Measurements from ENCODE around the gene TBCE. TPM values are rescaled to one million over a fixed set of nuclear protein-coding genes. Genes with fewer than 3 reads are reported as not detected.

The TBCE gene
- total RNA-seq, 2 experiments from 2014 or later = 7.0 to 8.4 TPM

- H3K4me3 Mint-ChIP-seq = no peak overlapping the region
- H3K27ac Mint-ChIP-seq = no peak overlapping the region
- H3K36me3 Mint-ChIP-seq (ENCODE audit: low read depth) = peaks cover 47% of the 10 kb centered on the region
- peaks cover 8% of the 10 kb centered on the region for H3K4me1 ChIP-seq (ENCODE audit: insufficient read depth, low read length)
- peak overlapping the region in 1 of 2 donors; percentile 18 for H3K27ac ChIP-seq (ENCODE audit: low read depth in 1 of 2, low read length in 2 of 2)
- TF ChIP-seq, protein P1, sequence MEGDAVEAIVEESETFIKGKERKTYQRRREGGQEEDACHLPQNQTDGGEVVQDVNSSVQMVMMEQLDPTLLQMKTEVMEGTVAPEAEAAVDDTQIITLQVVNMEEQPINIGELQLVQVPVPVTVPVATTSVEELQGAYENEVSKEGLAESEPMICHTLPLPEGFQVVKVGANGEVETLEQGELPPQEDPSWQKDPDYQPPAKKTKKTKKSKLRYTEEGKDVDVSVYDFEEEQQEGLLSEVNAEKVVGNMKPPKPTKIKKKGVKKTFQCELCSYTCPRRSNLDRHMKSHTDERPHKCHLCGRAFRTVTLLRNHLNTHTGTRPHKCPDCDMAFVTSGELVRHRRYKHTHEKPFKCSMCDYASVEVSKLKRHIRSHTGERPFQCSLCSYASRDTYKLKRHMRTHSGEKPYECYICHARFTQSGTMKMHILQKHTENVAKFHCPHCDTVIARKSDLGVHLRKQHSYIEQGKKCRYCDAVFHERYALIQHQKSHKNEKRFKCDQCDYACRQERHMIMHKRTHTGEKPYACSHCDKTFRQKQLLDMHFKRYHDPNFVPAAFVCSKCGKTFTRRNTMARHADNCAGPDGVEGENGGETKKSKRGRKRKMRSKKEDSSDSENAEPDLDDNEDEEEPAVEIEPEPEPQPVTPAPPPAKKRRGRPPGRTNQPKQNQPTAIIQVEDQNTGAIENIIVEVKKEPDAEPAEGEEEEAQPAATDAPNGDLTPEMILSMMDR (IDR thresholded peaks at IDR 0.05) = no peak
- peaks cover 13% of the 10 kb centered on the region for H3K36me3 ChIP-seq (ENCODE audit: insufficient read depth, low read length)
- no peaks in the 10 kb centered on the region for H3K27me3 ChIP-seq (ENCODE audit: control insufficient read depth in 1 of 2, insufficient read depth in 2 of 2, low read length in 2 of 2)
- H3K9me3 Mint-ChIP-seq = no peaks in the 10 kb centered on the region
- DNase-seq (no peak), ATAC-seq (ENCODE audit: poor library complexity) (no peak)
- H3K27me3 Mint-ChIP-seq = no peaks in the 10 kb centered on the region
- POLR2A ChIA-PET = interaction anchor here (0.6 to 1.6 kb wide), 4 partner anchors 12 to 1194 kb away, joined by 3 read pairs; partner anchors contain the start of genes RBM34 and TBCE
- no peaks in the 10 kb centered on the region for H3K9me3 ChIP-seq (ENCODE audit: control insufficient read depth in 1 of 2, insufficient read depth in 1 of 2, low read length in 2 of 2)
- H3K4me3 ChIP-seq (ENCODE audit: low read length) = no peak overlapping the region
- H3K4me1 Mint-ChIP-seq (ENCODE audit: low read depth) = peaks cover 19% of the 10 kb centered on the region
- intact Hi-C loops (cut with DNase I, micrococcal nuclease) = loop anchor here in 1 of 2 experiments (5.0 to 10.0 kb wide), 2 partner anchors 36 to 533 kb away; partner anchors contain the start of genes LYST and TBCE
- CTCF ChIA-PET = interaction anchor here (1.3 to 2.6 kb wide), 3 partner anchors 78 to 85 kb away, joined by 3 to 12 read pairs (median 9); no protein-coding TSS in a partner anchor
Observed at GRCh38 chr1:235331401-235331800, 35.8 kb upstream of the TBCE start.

DNA sequence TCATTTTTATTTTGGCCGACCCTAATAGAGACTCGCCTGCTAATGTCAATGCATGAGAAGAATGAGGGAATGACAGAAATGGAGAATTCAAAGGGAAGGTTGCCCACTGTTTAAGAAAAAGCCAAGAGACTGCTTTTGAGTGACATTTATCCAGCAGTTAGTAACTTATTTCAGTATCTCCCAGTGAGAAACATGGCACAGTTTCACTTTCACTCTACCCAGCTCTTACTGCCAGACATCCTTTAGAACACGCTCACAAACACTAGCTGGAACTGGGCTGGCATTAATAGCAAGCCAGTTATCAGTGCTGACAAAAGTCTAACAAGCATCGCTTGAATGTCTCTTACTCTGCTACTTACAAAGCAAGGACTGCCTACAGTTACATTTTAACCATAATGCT lies 30.3 kb upstream of the TBCE start:
- DNase-seq (peak in 8 of 14 experiments; percentile 3 to 79 (median 20)), ATAC-seq (ENCODE audit: poor library complexity) (peak; percentile 96)
- no peaks in the 10 kb centered on the region for H3K9me3 Mint-ChIP-seq
- Histone ChIP-seq H3K36me3 (ENCODE audit: insufficient read depth, low read length) (peaks cover 33% of the 10 kb centered on the region), H3K9me3 (ENCODE audit: control insufficient read depth in 1 of 2, insufficient read depth in 1 of 2, low read length in 2 of 2) (no peaks in the 10 kb centered on the region), H3K27ac (ENCODE audit: low read depth in 1 of 2, low read length in 2 of 2) (peak overlapping the region; percentile 6 to 36), H3K4me1 (ENCODE audit: insufficient read depth, low read length) (peaks cover 10% of the 10 kb centered on the region), H3K4me3 (ENCODE audit: low read length) (peak overlapping the region; percentile 0), H3K27me3 (ENCODE audit: control insufficient read depth in 1 of 2, insufficient read depth in 2 of 2, low read length in 2 of 2) (no peaks in the 10 kb centered on the region)
- no peaks in the 10 kb centered on the region for H3K27me3 Mint-ChIP-seq
- ChIA-PET CTCF (interaction anchor here (0.6 to 1.4 kb wide), 2 partner anchors 9 to 72 kb away, joined by 3 read pairs; partner anchors contain the start of genes ARID4B and GGPS1), POLR2A (interaction anchor here (0.7 to 1.1 kb wide), 5 partner anchors 8 to 73 kb away, joined by 3 to 4 read pairs (median 4); partner anchors contain the start of genes ARID4B and GGPS1)
- peaks cover 25% of the 10 kb centered on the region for H3K4me1 Mint-ChIP-seq (ENCODE audit: low read depth)
- TF ChIP-seq, protein P1 (IDR thresholded peaks at IDR 0.05) = no peak
- peak overlapping the region; percentile 69 for H3K4me3 Mint-ChIP-seq
- peak overlapping the region; percentile 74 for H3K27ac Mint-ChIP-seq
- intact Hi-C loops (cut with DNase I, micrococcal nuclease) = loop anchor here in 1 of 2 experiments (5.0 to 10.0 kb wide), 2 partner anchors 75 to 528 kb away; partner anchors contain the start of gene LYST
- peaks cover 63% of the 10 kb centered on the region for H3K36me3 Mint-ChIP-seq (ENCODE audit: low read depth)

GRCh38 chr1:235339746-235340145 lies 27.5 kb upstream of the TBCE start:
- no peak overlapping the region for H3K4me3 ChIP-seq (ENCODE audit: low read length)
- no peak overlapping the region for H3K4me3 Mint-ChIP-seq
- no peaks in the 10 kb centered on the region for H3K9me3 ChIP-seq (ENCODE audit: control insufficient read depth in 1 of 2, insufficient read depth in 1 of 2, low read length in 2 of 2)
- H3K36me3 ChIP-seq (ENCODE audit: insufficient read depth, low read length) = peaks cover 52% of the 10 kb centered on the region
- H3K4me1 ChIP-seq (ENCODE audit: insufficient read depth, low read length) = peaks cover 10% of the 10 kb centered on the region
- peaks cover 12% of the 10 kb centered on the region for H3K4me1 Mint-ChIP-seq (ENCODE audit: low read depth)
- ChIA-PET CTCF (no interaction called here), POLR2A (no interaction called here)
- ATAC-seq (ENCODE audit: poor library complexity) = no peak
- H3K27ac Mint-ChIP-seq = no peak overlapping the region
- H3K27me3 ChIP-seq (ENCODE audit: control insufficient read depth in 1 of 2, insufficient read depth in 2 of 2, low read length in 2 of 2) = no peaks in the 10 kb centered on the region
- intact Hi-C loops (cut with DNase I, micrococcal nuclease) = loop anchor here in 1 of 2 experiments (5.0 to 10.0 kb wide), 2 partner anchors 73 to 525 kb away; partner anchors contain the start of gene LYST
- TF ChIP-seq, protein P1 (IDR thresholded peaks at IDR 0.05) = no peak
- H3K9me3 Mint-ChIP-seq = no peaks in the 10 kb centered on the region
- no peak for DNase-seq
- no peaks in the 10 kb centered on the region for H3K27me3 Mint-ChIP-seq
- H3K36me3 Mint-ChIP-seq (ENCODE audit: low read depth) = peaks cover 65% of the 10 kb centered on the region
- no peak overlapping the region for H3K27ac ChIP-seq (ENCODE audit: low read depth in 1 of 2, low read length in 2 of 2)
